Parathyroid adenoma (tissue), 2 donors: ENCODE data around the gene PCDHB9.
"Not testable (repeated sequence)": the region's sequence is repeated elsewhere in the genome, so short reads cannot be mapped to it uniquely, and the experiment has no call there.

Source experiments
- H2AFZ ChIP-seq: fragments of 300-600 bp; sonication (generic); one replicate; pipeline ENCODE4 v1.7.0; 2017; ENCODE audit warnings: antibody characterized with exemption, mild to moderate bottlenecking
- H3K27ac ChIP-seq: fragments of 300-600 bp; sonication (generic); one replicate; pipeline ENCODE4 v1.7.0; 2017
- H3K27me3 ChIP-seq: fragments of 300-600 bp; sonication (generic); one replicate; pipeline ENCODE4 v1.7.0; 2017; ENCODE audit warnings: low read length; ENCODE audit not compliant: control insufficient read depth, insufficient read depth
- H3K36me3 ChIP-seq: fragments of 300-600 bp; sonication (generic); one replicate; pipeline ENCODE4 v1.7.0; 2017; ENCODE audit warnings: low read length; ENCODE audit not compliant: control insufficient read depth, insufficient read depth
- H3K4me1 ChIP-seq: fragments of 300-600 bp; sonication (generic); one replicate; pipeline ENCODE4 v1.7.0; 2017; ENCODE audit warnings: control low read depth
- H3K4me2 ChIP-seq: fragments of 300-600 bp; sonication (generic); one replicate; pipeline ENCODE4 v1.7.0; 2017; ENCODE audit warnings: low read length
- H3K4me3 ChIP-seq: fragments of 300-600 bp; sonication (generic); one replicate; pipeline ENCODE4 v1.7.0; 2017; ENCODE audit warnings: low read depth, low read length
- H3K79me2 ChIP-seq: fragments of 300-600 bp; sonication (generic); one replicate; pipeline ENCODE4 v1.7.0; 2017; ENCODE audit warnings: control low read depth
- H3K9ac ChIP-seq: fragments of 300-600 bp; sonication (generic); one replicate; pipeline ENCODE4 v1.7.0; 2017; ENCODE audit warnings: mild to moderate bottlenecking
- H3K9me3 ChIP-seq: fragments of 300-600 bp; sonication (generic); one replicate; pipeline ENCODE4 v1.7.0; 2017; ENCODE audit warnings: low read length; ENCODE audit not compliant: control insufficient read depth
- CTCF ChIP-seq: fragments of 300-600 bp; sonication (generic); IDR thresholded peaks from one replicate; pipeline ENCODE4 v1.7.0; 2017; ENCODE audit warnings: antibody characterized with exemption, mild to moderate bottlenecking
- donor health status: primary hyperparathyroidism.

The PCDHB9 gene

GRCh38 chr5:141223112-141223783 lies 36.3 kb downstream of the PCDHB9 start, which contains the start of gene PCDHB14:
Gene PCDHB14 (plus strand): TSS chr5:141223343. CDS start chr5:141223506, 163 bp downstream.
- H3K9me3 ChIP-seq: peaks cover 6% of the 10 kb centered on the region
- no peaks in the 10 kb centered on the region for H3K36me3 ChIP-seq
- TF ChIP-seq CTCF: no peak
- no peaks in the 10 kb centered on the region for H3K27me3 ChIP-seq
- H3K27ac ChIP-seq: no peak within 1 kb of the TSS
- no peaks in the 10 kb centered on the region for H3K79me2 ChIP-seq
- no peak within 1 kb of the TSS for H2AFZ ChIP-seq
- peak within 1 kb of the TSS; percentile 36 for H3K4me3 ChIP-seq
- H3K9ac ChIP-seq: no peak within 1 kb of the TSS
- H3K4me1 ChIP-seq: no peaks in the 10 kb centered on the region
- H3K4me2 ChIP-seq: peak within 1 kb of the TSS; percentile 58

GRCh38 chr5:141224844-141225243 lies 37.9 kb downstream of the PCDHB9 start:
- H3K4me2 ChIP-seq, H3K4me1 ChIP-seq, H3K79me2 ChIP-seq, H3K4me3 ChIP-seq, H3K27me3 ChIP-seq, H2AFZ ChIP-seq, H3K9me3 ChIP-seq, H3K36me3 ChIP-seq, H3K9ac ChIP-seq, H3K27ac ChIP-seq: not testable (repeated sequence)

- H3K4me1 ChIP-seq: not testable (repeated sequence)
Measured at GRCh38 chr5:141225421-141225820, 38.5 kb downstream of the PCDHB9 start.

GRCh38 chr5:141234109-141234667 lies 47.2 kb downstream of the PCDHB9 start:
- Histone ChIP-seq H3K9me3 (peaks cover 8% of the 10 kb centered on the region), H3K27me3 (no peaks in the 10 kb centered on the region), H3K4me2 (no peak overlapping the region), H3K27ac (no peak overlapping the region), H3K9ac (no peak overlapping the region), H2AFZ (no peak overlapping the region), H3K79me2 (no peaks in the 10 kb centered on the region), H3K36me3 (no peaks in the 10 kb centered on the region), H3K4me3 (peak overlapping the region; percentile 26), H3K4me1 (no peaks in the 10 kb centered on the region)
- peak; percentile 31 for TF ChIP-seq CTCF

More at GRCh38 chr5:141225421-141225820, 38.5 kb downstream of the PCDHB9 start:
- H2AFZ ChIP-seq, H3K36me3 ChIP-seq, H3K27ac ChIP-seq, H3K27me3 ChIP-seq, H3K9me3 ChIP-seq, H3K79me2 ChIP-seq, H3K9ac ChIP-seq, H3K4me2 ChIP-seq, H3K4me3 ChIP-seq: not testable (repeated sequence)

GRCh38 chr5:141235922-141236321 lies 49.0 kb downstream of the PCDHB9 start:
- H3K4me3 ChIP-seq, H3K4me1 ChIP-seq, H3K27me3 ChIP-seq, H3K9ac ChIP-seq, H3K4me2 ChIP-seq, H3K79me2 ChIP-seq, H3K27ac ChIP-seq, H3K36me3 ChIP-seq, H2AFZ ChIP-seq: not testable (repeated sequence)
- H3K9me3 ChIP-seq: peaks cover 12% of the 10 kb centered on the region

GRCh38 chr5:141236516-141237313 lies 49.8 kb downstream of the PCDHB9 start:
- no peak for TF ChIP-seq CTCF
- peaks cover 12% of the 10 kb centered on the region for H3K9me3 ChIP-seq
- H3K36me3 ChIP-seq: no peaks in the 10 kb centered on the region
- H3K4me2 ChIP-seq: no peak overlapping the region
- no peaks in the 10 kb centered on the region for H3K4me1 ChIP-seq
- H3K27ac ChIP-seq: no peak overlapping the region
- no peak overlapping the region for H2AFZ ChIP-seq
- H3K79me2 ChIP-seq: no peaks in the 10 kb centered on the region
- no peak overlapping the region for H3K4me3 ChIP-seq
- H3K27me3 ChIP-seq: no peaks in the 10 kb centered on the region
- no peak overlapping the region for H3K9ac ChIP-seq
